HPDE6-E6E7 (cell line): ENCODE measurements around the gene ZNF621.
A peak's percentile ranks its signal among the peaks of the same experiment; 100 is the strongest.
"Not testable (repeated sequence)": the region's sequence is repeated elsewhere in the genome, so short reads cannot be mapped to it uniquely, and the experiment has no call there.

Source experiments
- DNase-seq: peaks from one replicate; pipeline ENCODE4 v3.0.0; 2011; ENCODE audit warnings: missing footprints; ENCODE audit errors: extremely low spot score

Gene ZNF621

DNA sequence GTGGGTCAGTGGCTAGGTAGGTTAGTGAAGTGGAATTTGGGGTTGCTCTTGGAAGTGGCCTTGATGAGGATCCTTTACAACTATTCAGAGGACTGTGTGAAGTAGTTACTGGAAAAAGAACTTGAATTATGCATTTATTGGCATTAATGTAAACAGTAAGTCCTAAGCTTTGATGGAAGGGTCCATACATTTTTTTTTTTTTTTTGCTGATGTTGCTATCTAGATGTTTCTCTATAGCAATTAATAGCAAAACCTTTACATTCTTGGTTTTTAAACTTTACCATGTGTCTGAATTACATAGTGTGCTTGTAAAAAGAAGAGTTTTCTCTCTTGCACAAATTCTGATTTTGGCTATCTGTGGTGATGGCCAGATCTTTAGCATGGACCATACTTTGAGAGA is 9.5 kb downstream of the ZNF621 start:
- DNase-seq = no peak

DNA sequence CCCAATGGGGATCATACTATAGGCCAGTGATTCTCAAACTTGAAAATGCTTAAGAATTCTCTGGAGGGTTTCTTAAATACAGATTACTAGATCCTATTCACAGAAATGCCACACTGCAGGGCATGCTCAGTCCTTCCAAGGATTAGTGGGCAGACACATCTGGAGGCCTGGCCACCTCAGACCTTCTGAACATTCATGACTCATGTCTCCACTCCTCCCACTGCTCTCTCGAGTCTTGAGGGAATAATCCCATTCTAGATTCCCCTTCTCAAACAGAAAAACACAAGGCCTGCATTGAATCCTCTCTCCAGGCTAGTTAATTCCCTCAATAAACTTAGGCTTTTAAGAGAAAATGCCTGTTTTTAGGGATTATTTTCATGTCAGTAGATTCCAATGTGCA is 22.1 kb downstream of the ZNF621 start:
- DNase-seq = peak; percentile 2

DNA sequence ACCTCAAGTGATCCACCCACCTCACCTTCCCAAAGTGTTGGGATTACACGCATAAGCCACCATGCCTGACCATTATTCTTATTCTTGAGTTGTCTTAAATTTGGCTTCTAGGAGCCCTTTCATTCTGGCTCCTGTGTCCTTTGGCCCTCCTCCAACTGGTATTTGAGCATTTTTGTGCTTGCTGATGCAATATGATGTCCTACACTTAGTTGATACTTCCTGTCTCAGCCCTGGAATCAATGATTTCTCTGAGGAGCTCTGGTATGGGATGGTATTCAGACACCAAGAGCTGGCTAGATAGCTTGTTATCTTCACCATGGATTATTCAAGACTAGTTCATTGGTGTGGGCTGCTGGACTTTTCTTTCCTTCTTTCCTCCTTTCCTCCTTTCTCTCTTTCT is 25.4 kb downstream of the ZNF621 start:
- no peak for DNase-seq

DNA sequence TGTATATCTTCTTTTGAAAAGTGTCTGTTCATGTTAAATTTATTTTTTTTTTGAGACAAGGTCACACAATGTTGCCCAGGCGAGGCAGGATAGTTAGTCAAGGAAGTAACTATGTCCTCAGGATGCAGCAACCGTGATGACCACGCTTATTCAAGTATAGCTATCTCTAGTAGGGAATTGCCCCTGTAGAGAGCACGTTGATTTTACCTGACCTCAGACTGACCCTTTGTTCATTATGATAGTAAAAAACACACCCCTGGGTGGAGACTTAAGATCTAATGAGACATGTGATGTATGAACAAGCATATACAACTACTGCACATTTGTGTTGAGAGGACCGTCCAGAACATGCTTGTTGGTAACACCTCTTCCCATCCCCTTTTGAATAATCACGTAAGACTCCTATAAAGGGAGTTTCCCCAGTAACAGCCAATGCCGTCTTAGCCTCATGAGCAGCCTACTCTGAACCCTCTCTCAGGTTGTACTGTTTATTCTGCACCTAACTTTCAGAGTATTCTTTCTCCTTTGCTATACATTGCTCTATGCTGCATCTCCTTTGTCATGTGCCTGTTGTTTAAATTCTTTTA is 32.9 kb downstream of the ZNF621 start:
- DNase-seq = no peak

GRCh38 chr3:40562482-40562881 is 37.7 kb downstream of the ZNF621 start:
- DNase-seq = not testable (repeated sequence)

DNA sequence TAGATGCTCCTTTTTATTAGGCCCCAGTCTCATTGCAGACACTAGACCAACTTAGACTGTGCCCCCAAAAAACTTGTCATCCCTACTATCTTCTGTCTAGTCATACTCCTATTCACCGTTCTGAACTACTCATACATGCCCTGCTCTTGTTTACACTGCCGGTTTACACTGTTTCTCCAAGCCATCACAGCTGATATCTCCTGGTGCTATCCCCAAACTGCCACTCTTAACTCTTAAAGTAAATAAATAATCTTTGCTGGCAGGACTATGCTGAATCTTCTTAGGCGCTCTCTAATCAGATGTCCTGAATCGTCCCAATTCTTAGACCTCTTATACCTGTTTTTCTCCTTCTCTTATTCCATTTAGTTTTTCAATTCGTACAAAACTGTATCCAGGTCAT is 40.9 kb downstream of the ZNF621 start:
- not testable (repeated sequence) for DNase-seq

DNA sequence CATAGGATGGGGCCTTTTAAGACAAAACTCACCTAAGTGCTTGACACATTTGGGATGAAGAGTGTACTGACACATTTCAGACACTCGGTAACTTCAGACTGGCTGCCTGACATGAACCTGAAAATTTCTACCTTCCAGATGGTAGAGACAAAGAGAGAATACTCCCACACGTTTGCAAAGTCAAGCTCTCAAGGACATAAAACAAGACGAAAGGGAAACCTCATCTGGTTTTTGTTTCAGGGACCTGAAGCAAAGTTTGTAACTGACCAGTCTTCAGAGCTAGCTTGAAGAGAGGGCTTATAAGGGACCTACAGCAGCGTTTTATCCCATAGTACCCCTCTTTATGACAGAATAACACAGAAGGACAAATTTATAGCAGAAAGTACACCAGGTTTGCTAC is 41.9 kb downstream of the ZNF621 start:
- no peak for DNase-seq

DNA sequence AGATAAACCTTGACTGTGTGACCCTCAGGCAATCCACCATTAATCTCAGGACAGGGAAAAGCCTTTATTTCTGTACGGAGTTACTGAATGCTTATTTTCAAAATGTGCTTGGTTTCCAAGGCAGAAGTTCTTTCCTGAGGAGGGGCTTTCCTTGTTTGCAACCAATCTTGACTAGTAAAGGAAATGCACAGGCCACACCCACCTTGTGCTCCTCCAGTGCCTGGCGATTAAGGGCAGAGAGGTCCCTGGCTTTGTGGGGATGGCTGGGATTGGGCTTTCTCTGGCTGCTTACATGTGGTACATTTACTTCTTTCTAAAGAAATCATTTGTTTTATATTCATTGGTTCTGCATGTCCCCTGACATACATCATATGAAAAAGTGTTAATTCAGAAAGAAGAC is 47.8 kb downstream of the ZNF621 start:
- no peak for DNase-seq

DNA sequence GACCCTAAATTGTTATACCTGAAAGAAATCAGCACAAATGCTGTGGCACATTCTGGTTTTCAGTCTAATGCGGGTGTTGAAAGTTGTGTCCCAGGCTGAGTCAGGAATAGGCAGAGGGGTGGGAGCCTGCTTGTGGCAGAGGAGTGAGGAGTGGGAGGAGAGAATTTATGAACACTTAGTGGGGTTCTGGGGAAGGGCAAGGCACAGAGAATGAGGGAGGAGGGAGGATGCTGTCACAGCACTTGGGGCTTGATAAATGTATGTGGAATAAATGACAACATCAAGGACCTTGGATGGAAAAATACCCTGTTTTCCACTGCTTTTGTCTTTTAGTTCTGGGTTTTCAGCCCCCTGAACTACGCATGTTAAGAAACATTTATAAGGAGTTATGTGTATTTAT is 49.3 kb downstream of the ZNF621 start:
- no peak for DNase-seq

GRCh38 chr3:40574661-40575060 is 49.9 kb downstream of the ZNF621 start:
- DNase-seq = no peak

DNA sequence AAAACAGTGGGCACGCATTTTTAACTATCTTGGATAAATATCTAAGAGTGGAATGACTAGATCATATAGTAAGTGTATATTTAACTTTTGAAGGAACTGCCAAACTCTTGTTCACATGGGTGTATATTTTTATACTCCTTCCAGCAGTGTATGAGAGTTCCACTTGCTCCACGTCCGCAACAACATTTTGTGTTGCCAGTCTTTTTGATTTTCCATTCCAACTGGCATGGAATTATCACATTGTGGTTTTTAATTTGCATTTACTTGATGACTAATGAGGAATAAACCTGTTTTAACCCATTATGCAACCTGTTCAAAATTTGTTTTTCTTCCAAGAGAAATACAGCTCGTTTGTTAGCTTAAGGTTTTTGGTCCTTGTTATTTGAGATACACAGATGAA is 51.6 kb downstream of the ZNF621 start:
- DNase-seq = no peak

- peak; percentile 12 for DNase-seq
Measured at GRCh38 chr3:40580494-40581091, 55.8 kb downstream of the ZNF621 start.

DNA sequence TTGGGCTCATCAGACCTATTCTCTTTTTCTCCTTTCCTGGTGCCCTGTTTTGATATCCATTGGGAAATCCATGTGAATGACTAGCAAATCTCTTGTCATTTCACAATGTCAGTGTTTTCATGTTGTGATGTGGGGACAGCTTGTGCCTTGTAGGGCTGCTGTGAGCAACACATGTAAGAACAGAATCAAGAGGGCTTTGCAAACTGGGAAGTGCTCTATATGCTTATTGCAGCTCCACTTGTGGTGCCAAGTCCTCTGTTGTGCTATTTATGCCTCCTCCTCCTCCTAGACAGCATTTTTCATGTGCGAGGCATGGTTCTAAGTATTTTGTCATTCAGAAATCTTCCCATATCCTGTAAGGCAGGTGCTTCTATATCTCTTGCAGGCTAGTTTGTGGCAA is 56.4 kb downstream of the ZNF621 start:
- DNase-seq = no peak

GRCh38 chr3:40582401-40583027 is 57.8 kb downstream of the ZNF621 start:
- DNase-seq = no peak

DNA sequence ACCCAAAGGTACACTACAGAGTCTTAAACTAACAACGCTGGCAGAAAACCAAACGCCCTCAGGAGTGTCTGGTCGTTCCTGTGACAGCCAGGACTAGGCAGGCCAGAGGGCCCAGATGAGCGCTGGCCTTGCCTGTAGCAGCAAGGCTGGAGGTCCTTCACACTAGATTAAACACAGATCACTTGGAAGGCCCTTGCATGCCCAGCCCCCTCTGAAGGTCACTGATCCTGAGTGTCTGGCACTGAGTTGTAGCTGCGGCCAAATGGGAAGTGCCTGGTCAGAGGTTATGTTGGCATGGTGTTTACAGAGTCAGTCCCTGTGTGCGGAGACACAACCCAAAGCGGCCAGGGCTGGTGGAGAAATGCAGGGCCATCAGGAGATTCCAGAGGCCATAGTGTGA is 58.9 kb downstream of the ZNF621 start:
- no peak for DNase-seq

DNA sequence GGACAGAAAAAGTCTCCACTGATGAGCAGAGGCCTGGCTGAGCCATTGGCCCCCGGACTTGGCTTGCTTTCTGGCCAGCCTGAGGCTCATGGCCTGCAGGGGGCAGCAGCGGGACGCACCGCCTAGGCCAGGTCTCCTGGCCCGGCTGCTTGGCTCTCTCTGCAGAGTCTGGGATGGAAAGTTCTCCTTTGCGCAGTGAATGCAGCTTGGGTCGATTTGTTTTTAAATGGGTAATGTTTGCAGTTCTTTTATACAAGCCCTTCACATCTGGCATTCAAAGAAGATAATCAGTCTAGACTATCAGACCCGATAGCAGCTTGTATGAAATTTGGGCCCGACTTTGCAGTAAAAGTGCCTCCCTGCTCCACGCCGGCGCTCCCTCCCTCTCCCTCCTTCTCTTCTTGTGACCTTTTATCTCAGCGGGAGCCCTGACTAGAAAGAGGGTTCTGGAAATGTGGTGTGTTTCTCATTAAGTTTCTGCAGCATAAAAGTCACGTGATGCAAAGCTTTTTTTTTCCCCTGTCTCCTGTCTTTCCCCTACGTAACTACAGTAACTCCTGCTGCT is 59.9 kb downstream of the ZNF621 start:
- peak; percentile 10 for DNase-seq

- no peak for DNase-seq
Measured at GRCh38 chr3:40585381-40586016, 60.7 kb downstream of the ZNF621 start.

DNA sequence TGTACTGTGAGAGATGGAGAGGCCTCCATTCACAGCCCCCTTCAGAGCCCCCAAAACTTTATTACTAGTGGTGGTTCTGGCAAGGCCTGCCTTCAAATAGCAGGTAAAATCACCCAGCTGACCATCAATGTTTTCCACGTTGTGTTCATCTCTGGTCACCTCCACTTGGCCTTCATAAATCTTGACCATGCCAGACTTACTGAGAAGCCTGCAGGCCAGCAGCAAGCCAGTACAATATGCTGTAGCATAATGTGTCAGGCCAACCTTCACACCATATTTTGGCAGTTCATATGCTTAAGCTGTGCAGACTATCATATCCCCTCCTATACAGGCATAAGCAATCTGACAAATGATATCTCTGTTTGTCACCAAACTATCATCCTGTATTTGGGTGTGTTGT is 62.1 kb downstream of the ZNF621 start:
- no peak for DNase-seq

GRCh38 chr3:40588406-40588805 is 63.6 kb downstream of the ZNF621 start:
- no peak for DNase-seq
